ENCODE measurements around the gene TRIP13.

DNA sequence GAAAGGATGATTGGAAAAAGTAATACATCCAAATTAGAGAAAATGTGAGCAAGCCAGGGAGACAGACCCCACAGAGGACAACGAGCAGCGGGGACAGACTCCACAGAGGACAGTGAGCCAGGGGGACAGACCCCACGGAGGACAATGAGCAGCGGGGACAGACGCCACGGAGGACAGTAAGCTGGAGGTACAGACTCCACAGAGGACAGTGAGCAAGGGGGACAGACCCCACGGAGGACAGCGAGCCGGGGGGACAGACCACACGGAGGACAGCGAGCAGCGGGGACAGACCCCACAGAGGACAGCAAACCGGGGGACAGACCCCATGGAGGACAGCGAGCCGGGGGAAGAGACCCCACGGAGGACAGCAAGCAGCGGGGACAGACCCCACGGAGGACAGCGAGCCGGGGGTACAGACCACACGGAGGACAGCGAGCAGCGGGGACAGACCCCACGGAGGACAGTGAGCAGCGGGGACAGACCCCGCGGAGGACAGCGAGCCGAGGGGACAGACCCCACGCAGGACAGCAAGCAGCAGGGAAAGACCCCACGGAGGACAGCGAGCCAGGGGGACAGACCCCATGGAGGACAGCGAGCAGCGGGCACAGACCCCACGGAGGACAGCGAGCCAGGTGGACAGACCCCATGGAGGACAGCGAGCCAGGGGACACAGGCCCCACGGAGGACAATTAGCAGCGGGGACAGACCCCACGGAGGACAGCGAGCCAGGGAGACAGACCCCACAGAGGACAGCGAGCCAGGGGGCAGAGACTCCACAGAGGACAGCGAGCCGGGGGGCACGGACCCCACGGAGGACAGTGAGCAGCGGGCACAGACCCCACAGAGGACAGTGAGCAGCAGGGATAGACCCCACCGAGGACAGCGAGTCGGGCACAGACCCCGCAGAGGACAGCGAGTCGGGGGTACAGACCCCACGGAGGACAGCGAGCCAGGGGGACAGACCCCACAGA is 40.0 kb upstream of the TRIP13 start:
- no peak for TF ChIP-seq SPI1 (IDR thresholded peaks at IDR 0.05; ENCODE audit: low read depth, low read length)
- no peak for TF ChIP-seq POLR2AphosphoS5 (IDR thresholded peaks at IDR 0.05; ENCODE audit: low read depth, low read length)
- TF ChIP-seq POLR2A (IDR thresholded peaks at IDR 0.05; ENCODE audit: low read depth, low read length) = no peak
- TF ChIP-seq PAX5 (IDR thresholded peaks at IDR 0.05; ENCODE audit: insufficient read depth, low read length, severe bottlenecking) = no peak
